Loucy (cell line): ENCODE results near the gene TSHZ2.

Experiments
- H2AFZ ChIP-seq: fragments of 200-600 bp; sonication (generic); 2 replicates; pipeline ENCODE4 v1.6.0; 2016; ENCODE audit warnings: antibody characterized with exemption, mild to moderate bottlenecking, low read length, moderate library complexity
- H3F3A ChIP-seq: fragments of 200-600 bp; 2 replicates; pipeline ENCODE4 v1.6.0; 2016; ENCODE audit warnings: antibody characterized with exemption, low read depth, mild to moderate bottlenecking
- H3K27me3 ChIP-seq: fragments of 200-600 bp; sonication (generic); 2 replicates; pipeline ENCODE4 v1.6.1; 2014; ENCODE audit warnings: low read length, mild to moderate bottlenecking; ENCODE audit not compliant: insufficient read depth, poor library complexity, severe bottlenecking
- H3K36me3 ChIP-seq: fragments of 200-600 bp; sonication (generic); 2 replicates; pipeline ENCODE4 v1.6.1; 2016; ENCODE audit warnings: low read length; ENCODE audit not compliant: insufficient read depth
- H3K4me1 ChIP-seq: fragments of 200-600 bp; sonication (generic); 2 replicates; pipeline ENCODE4 v1.5.1; 2014; ENCODE audit warnings: low read length, mild to moderate bottlenecking; ENCODE audit not compliant: insufficient read depth, poor library complexity, severe bottlenecking
- H3K4me2 ChIP-seq: fragments of 200-600 bp; sonication (generic); 2 replicates; pipeline ENCODE4 v1.6.0; 2014; ENCODE audit warnings: antibody characterized with exemption, low read length, low read depth, mild to moderate bottlenecking; ENCODE audit not compliant: poor library complexity, severe bottlenecking
- H3K4me3 ChIP-seq: fragments of 200-600 bp; sonication (generic); 2 replicates; pipeline ENCODE4 v1.5.1; 2014; ENCODE audit warnings: low read length, mild to moderate bottlenecking, mixed read lengths; ENCODE audit not compliant: poor library complexity, severe bottlenecking
- H3K79me2 ChIP-seq: fragments of 200-600 bp; sonication (generic); 2 replicates; pipeline ENCODE4 v1.6.1; 2014; ENCODE audit warnings: low read length; ENCODE audit not compliant: insufficient read depth
- H3K9ac ChIP-seq: fragments of 200-600 bp; sonication (generic); 2 replicates; pipeline ENCODE4 v1.6.0; 2014; ENCODE audit warnings: mild to moderate bottlenecking, low read depth, low read length, moderate library complexity; ENCODE audit not compliant: poor library complexity, severe bottlenecking
- H3K9me2 ChIP-seq: fragments of 200-600 bp; sonication (generic); replicated peaks from 2 replicates; pipeline ENCODE4 v1.6.1; 2016; ENCODE audit warnings: low read depth, low read length, mixed read lengths
- H3K9me3 ChIP-seq: fragments of 200-600 bp; sonication (generic); 2 replicates; pipeline ENCODE4 v1.6.1; 2014; ENCODE audit warnings: mild to moderate bottlenecking, antibody characterized with exemption, low read length, low read depth; ENCODE audit not compliant: insufficient read depth
- H4K20me1 ChIP-seq: fragments of 200-600 bp; sonication (generic); 2 replicates; pipeline ENCODE4 v1.6.0; 2014; ENCODE audit warnings: antibody characterized with exemption, low read length, mild to moderate bottlenecking; ENCODE audit not compliant: insufficient read depth, poor library complexity, severe bottlenecking
- CTCF ChIP-seq: fragments of 200-600 bp; sonication (generic); conservative IDR thresholded peaks from 2 replicates; pipeline ENCODE4 v1.5.1; 2014; ENCODE audit warnings: mild to moderate bottlenecking, antibody characterized with exemption, low read length
- EZH2phosphoT487 ChIP-seq: fragments of 200-600 bp; IDR thresholded peaks from 2 replicates; pipeline ENCODE4 v1.6.1; 2018; ENCODE audit warnings: antibody characterized with exemption, mild to moderate bottlenecking, moderate library complexity, borderline replicate concordance

TSHZ2 gene

GRCh38 chr20:53034899-53035298 lies 62.7 kb downstream of the TSHZ2 start:
- Histone ChIP-seq H4K20me1 (no peaks in the 10 kb centered on the region), H3K9me2 (no peaks in the 10 kb centered on the region), H3K4me3 (no peak overlapping the region), H3K79me2 (no peaks in the 10 kb centered on the region), H3K9me3 (no peaks in the 10 kb centered on the region), H3K27me3 (no peaks in the 10 kb centered on the region), H3K4me1 (no peaks in the 10 kb centered on the region), H3K36me3 (no peaks in the 10 kb centered on the region), H2AFZ (no peak overlapping the region), H3F3A (no peaks in the 10 kb centered on the region), H3K4me2 (no peak overlapping the region), H3K9ac (no peak overlapping the region)
- no peak for TF ChIP-seq CTCF
- TF ChIP-seq EZH2phosphoT487 = no peak

GRCh38 chr20:53036992-53037391 lies 64.8 kb downstream of the TSHZ2 start:
- Histone ChIP-seq H2AFZ (no peak overlapping the region), H3K9me2 (no peaks in the 10 kb centered on the region), H3F3A (no peaks in the 10 kb centered on the region), H3K79me2 (no peaks in the 10 kb centered on the region), H3K27me3 (no peaks in the 10 kb centered on the region), H3K36me3 (no peaks in the 10 kb centered on the region), H3K9ac (no peak overlapping the region), H3K4me3 (no peak overlapping the region), H4K20me1 (no peaks in the 10 kb centered on the region), H3K9me3 (no peaks in the 10 kb centered on the region), H3K4me2 (no peak overlapping the region), H3K4me1 (no peaks in the 10 kb centered on the region)
- TF ChIP-seq EZH2phosphoT487 (no peak), CTCF (no peak)

- H3K79me2 ChIP-seq = no peaks in the 10 kb centered on the region
- TF ChIP-seq EZH2phosphoT487 = no peak
- TF ChIP-seq CTCF = no peak
- no peaks in the 10 kb centered on the region for H3K4me1 ChIP-seq
- H3K9me2 ChIP-seq = no peaks in the 10 kb centered on the region
- H3K4me3 ChIP-seq = no peak overlapping the region
- no peaks in the 10 kb centered on the region for H3F3A ChIP-seq
- no peaks in the 10 kb centered on the region for H4K20me1 ChIP-seq
- no peak overlapping the region for H3K4me2 ChIP-seq
- no peaks in the 10 kb centered on the region for H3K36me3 ChIP-seq
- H3K9me3 ChIP-seq = no peaks in the 10 kb centered on the region
- no peak overlapping the region for H2AFZ ChIP-seq
- no peaks in the 10 kb centered on the region for H3K27me3 ChIP-seq
- no peak overlapping the region for H3K9ac ChIP-seq
Observed at GRCh38 chr20:53037621-53038020, 65.5 kb downstream of the TSHZ2 start.
